ENCODE data around the gene CDHR3. TPM values are rescaled to one million over a fixed set of nuclear protein-coding genes. Genes with fewer than 3 reads are reported as not detected.

CDHR3 gene
- total RNA-seq, 1 donor from 2014 or later, result 3.1 TPM

DNA sequence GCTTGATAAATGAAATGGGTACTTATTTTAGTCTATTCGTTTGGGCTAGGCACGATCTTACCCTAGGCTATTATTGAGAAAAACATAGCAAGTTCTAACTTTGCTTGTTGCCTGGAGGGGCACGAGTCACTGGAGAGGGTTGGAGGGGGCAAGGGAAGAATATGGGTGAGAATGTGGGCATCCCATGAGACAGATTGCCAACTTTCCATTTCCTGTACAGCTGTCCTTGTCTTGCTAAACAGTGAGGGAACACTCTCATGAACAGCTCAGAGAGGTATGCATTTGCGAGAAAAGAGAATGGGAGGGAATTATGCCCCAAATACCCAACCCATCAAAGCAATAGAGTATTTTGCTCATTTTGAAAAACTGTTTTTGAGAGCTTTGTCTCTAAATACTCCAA lies 9.2 kb downstream of the CDHR3 start:
- no peak overlapping the region for H3K27ac ChIP-seq (ENCODE audit: low read depth, low read length)
- H3K9me3 Mint-ChIP-seq (ENCODE audit: unreplicated experiment), result peaks cover 3% of the 10 kb centered on the region
- FAIRE-seq (no peak), DNase-seq (ENCODE audit: low read depth) (no peak)
- H3K27me3 Mint-ChIP-seq (ENCODE audit: low read depth, unreplicated experiment), result peaks cover 8% of the 10 kb centered on the region
- H3K9ac ChIP-seq (ENCODE audit: low read length), result no peak overlapping the region
- no peak overlapping the region for H2AFZ ChIP-seq (ENCODE audit: low read depth, low read length)
- H3K79me2 ChIP-seq (ENCODE audit: insufficient read depth, low read length), result no peaks in the 10 kb centered on the region
- H3K36me3 ChIP-seq (ENCODE audit: insufficient read depth, low read length), result no peaks in the 10 kb centered on the region
- no peaks in the 10 kb centered on the region for H4K20me1 ChIP-seq (ENCODE audit: insufficient read depth, low read length)
- no peak overlapping the region for H3K4me2 ChIP-seq (ENCODE audit: low read length)
- H3K27me3 ChIP-seq (ENCODE audit: insufficient read depth, low read length), result peaks cover 4% of the 10 kb centered on the region
- no peak overlapping the region for H3K4me3 Mint-ChIP-seq (ENCODE audit: unreplicated experiment)
- TF ChIP-seq EZH2 (IDR thresholded peaks at IDR 0.05; ENCODE audit: insufficient read depth, low read length), result no peak
- TF ChIP-seq, protein P1, sequence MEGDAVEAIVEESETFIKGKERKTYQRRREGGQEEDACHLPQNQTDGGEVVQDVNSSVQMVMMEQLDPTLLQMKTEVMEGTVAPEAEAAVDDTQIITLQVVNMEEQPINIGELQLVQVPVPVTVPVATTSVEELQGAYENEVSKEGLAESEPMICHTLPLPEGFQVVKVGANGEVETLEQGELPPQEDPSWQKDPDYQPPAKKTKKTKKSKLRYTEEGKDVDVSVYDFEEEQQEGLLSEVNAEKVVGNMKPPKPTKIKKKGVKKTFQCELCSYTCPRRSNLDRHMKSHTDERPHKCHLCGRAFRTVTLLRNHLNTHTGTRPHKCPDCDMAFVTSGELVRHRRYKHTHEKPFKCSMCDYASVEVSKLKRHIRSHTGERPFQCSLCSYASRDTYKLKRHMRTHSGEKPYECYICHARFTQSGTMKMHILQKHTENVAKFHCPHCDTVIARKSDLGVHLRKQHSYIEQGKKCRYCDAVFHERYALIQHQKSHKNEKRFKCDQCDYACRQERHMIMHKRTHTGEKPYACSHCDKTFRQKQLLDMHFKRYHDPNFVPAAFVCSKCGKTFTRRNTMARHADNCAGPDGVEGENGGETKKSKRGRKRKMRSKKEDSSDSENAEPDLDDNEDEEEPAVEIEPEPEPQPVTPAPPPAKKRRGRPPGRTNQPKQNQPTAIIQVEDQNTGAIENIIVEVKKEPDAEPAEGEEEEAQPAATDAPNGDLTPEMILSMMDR (IDR thresholded peaks at IDR 0.05; ENCODE audit: insufficient read depth, low read depth, low read length), result no peak
- H3K4me1 Mint-ChIP-seq (ENCODE audit: low read depth, unreplicated experiment), result peaks cover 7% of the 10 kb centered on the region
- H3K4me3 ChIP-seq (ENCODE audit: insufficient read depth, low read depth, low read length), result no peak overlapping the region
- H3K36me3 Mint-ChIP-seq (ENCODE audit: low read depth, unreplicated experiment), result peaks cover 3% of the 10 kb centered on the region
- no peaks in the 10 kb centered on the region for H3K4me1 ChIP-seq (ENCODE audit: insufficient read depth, low read length)
- H3K9me3 ChIP-seq (ENCODE audit: insufficient read depth, low read depth, low read length), result no peaks in the 10 kb centered on the region
- H3K27ac Mint-ChIP-seq (ENCODE audit: unreplicated experiment), result no peak overlapping the region

DNA sequence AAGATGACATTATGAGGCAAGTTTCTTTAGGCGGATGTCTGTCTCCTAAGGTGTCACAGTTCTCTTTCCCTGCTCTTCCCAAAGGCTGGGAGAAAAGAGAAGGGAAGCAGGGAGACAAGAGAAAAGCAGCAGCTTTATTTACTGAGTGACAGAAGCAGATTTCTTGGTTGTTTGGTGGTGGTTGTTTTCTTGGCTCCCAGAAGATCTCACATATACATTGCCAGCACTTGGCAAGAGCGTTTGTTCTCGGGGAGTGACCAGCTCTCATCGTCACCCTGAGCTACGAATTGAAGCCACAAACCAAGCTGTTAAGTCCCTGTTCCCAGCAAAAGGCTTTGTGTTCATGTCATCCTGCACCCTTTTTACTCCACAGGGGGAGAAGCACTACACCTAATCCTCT lies 11.4 kb downstream of the CDHR3 start:
- Histone ChIP-seq H3K27ac (ENCODE audit: low read depth, low read length) (no peak overlapping the region), H3K4me3 (ENCODE audit: insufficient read depth, low read depth, low read length) (no peak overlapping the region), H3K36me3 (ENCODE audit: insufficient read depth, low read length) (no peaks in the 10 kb centered on the region), H3K79me2 (ENCODE audit: insufficient read depth, low read length) (no peaks in the 10 kb centered on the region), H3K4me1 (ENCODE audit: insufficient read depth, low read length) (no peaks in the 10 kb centered on the region), H3K9me3 (ENCODE audit: insufficient read depth, low read depth, low read length) (no peaks in the 10 kb centered on the region), H4K20me1 (ENCODE audit: insufficient read depth, low read length) (no peaks in the 10 kb centered on the region), H3K9ac (ENCODE audit: low read length) (no peak overlapping the region), H3K4me2 (ENCODE audit: low read length) (no peak overlapping the region), H2AFZ (ENCODE audit: low read depth, low read length) (no peak overlapping the region), H3K27me3 (ENCODE audit: insufficient read depth, low read length) (peaks cover 7% of the 10 kb centered on the region)
- Mint-ChIP-seq H3K4me1 (ENCODE audit: low read depth, unreplicated experiment) (peaks cover 7% of the 10 kb centered on the region), H3K27me3 (ENCODE audit: low read depth, unreplicated experiment) (peaks cover 13% of the 10 kb centered on the region), H3K27ac (ENCODE audit: unreplicated experiment) (peak overlapping the region; percentile 38), H3K9me3 (ENCODE audit: unreplicated experiment) (peaks cover 2% of the 10 kb centered on the region), H3K36me3 (ENCODE audit: low read depth, unreplicated experiment) (peaks cover 6% of the 10 kb centered on the region), H3K4me3 (ENCODE audit: unreplicated experiment) (no peak overlapping the region)
- FAIRE-seq (no peak), DNase-seq (ENCODE audit: low read depth) (no peak)
- TF ChIP-seq, protein P1 (IDR thresholded peaks at IDR 0.05; ENCODE audit: insufficient read depth, low read depth, low read length), result no peak
- TF ChIP-seq EZH2 (IDR thresholded peaks at IDR 0.05; ENCODE audit: insufficient read depth, low read length), result no peak

DNA sequence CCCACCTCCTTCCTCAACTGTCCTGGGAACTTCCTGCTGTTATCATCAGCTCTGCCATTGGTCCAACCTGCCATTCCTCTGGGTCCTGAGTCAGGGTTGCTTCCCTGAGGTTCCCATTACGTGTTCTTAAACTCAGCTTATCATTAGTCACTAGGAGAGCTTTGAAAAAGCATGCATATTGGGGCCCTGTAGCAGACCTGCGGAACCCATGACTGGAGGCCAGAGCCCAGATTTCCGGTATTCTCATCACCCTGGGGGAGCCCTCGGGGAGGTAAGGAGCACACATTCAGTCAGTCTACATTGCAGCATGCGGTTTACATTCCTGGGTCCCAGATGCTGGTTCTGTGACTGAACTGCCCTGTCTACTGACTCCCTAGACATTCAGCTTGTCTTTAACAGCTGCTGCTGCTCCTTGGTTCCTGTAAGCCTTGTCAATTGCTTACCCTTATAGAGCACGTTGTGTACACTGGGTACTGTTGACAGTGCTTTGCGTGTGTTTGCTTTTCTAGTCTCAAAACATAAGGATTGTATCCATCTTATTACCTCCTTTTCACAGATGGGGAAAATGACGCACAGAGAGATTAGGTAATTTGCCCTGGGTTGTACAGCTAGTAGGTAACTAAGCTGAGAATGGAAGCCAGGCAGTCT lies 12.8 kb downstream of the CDHR3 start:
- peak overlapping the region; percentile 91 for H3K27ac Mint-ChIP-seq (ENCODE audit: unreplicated experiment)
- Histone ChIP-seq H3K27me3 (ENCODE audit: insufficient read depth, low read length) (peaks cover 7% of the 10 kb centered on the region), H3K4me1 (ENCODE audit: insufficient read depth, low read length) (no peaks in the 10 kb centered on the region), H3K79me2 (ENCODE audit: insufficient read depth, low read length) (no peaks in the 10 kb centered on the region), H3K4me3 (ENCODE audit: insufficient read depth, low read depth, low read length) (no peak overlapping the region), H3K27ac (ENCODE audit: low read depth, low read length) (peak overlapping the region; percentile 60), H3K9me3 (ENCODE audit: insufficient read depth, low read depth, low read length) (no peaks in the 10 kb centered on the region), H3K4me2 (ENCODE audit: low read length) (no peak overlapping the region), H4K20me1 (ENCODE audit: insufficient read depth, low read length) (no peaks in the 10 kb centered on the region), H3K36me3 (ENCODE audit: insufficient read depth, low read length) (no peaks in the 10 kb centered on the region), H2AFZ (ENCODE audit: low read depth, low read length) (no peak overlapping the region), H3K9ac (ENCODE audit: low read length) (no peak overlapping the region)
- H3K9me3 Mint-ChIP-seq (ENCODE audit: unreplicated experiment), result peaks cover 2% of the 10 kb centered on the region
- no peak overlapping the region for H3K4me3 Mint-ChIP-seq (ENCODE audit: unreplicated experiment)
- no peak for FAIRE-seq
- H3K36me3 Mint-ChIP-seq (ENCODE audit: low read depth, unreplicated experiment), result peaks cover 6% of the 10 kb centered on the region
- H3K4me1 Mint-ChIP-seq (ENCODE audit: low read depth, unreplicated experiment), result peaks cover 7% of the 10 kb centered on the region
- TF ChIP-seq, protein P1 (IDR thresholded peaks at IDR 0.05; ENCODE audit: insufficient read depth, low read depth, low read length), result no peak
- no peak for TF ChIP-seq EZH2 (IDR thresholded peaks at IDR 0.05; ENCODE audit: insufficient read depth, low read length)
- DNase-seq (ENCODE audit: low read depth), result peak; percentile 33
- H3K27me3 Mint-ChIP-seq (ENCODE audit: low read depth, unreplicated experiment), result peaks cover 16% of the 10 kb centered on the region
